Measurements from ENCODE around the gene WNT9A.

DNA sequence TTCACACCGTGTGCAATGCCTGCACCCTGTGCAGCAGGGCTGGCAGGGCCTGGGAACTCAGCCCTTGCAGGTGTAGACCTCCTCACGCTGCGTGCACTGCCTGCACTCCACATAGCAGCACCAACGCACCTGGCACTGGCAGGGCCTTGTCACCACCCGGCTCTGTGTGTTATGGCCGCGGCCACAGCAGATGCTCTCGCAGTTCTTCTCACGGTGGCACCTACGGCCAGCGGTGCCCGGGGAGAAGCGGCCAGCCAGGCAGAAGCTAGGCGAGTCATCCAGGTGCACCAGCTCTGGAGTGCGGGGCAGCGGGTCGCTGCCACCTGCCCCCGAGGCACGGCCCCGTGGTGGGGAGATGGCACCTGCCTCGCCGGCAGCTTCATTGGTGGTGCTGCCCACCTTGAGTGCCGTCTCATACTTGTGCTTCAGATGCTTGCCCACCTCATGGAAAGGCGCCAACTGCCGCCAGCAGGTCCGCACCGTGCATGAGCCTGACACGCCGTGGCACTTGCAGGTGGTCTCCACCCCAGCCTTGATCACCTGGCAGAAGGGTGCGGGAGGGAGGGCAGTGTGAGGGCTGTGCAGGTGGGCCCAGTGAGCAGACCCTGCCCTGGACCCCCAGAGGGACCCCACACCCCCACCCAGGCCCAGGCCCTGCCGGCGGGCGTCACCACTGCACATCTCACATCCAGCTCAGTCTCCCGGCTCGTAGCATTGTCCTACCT, 26.1 kb downstream of the WNT9A start:
- TF ChIP-seq, protein P1, sequence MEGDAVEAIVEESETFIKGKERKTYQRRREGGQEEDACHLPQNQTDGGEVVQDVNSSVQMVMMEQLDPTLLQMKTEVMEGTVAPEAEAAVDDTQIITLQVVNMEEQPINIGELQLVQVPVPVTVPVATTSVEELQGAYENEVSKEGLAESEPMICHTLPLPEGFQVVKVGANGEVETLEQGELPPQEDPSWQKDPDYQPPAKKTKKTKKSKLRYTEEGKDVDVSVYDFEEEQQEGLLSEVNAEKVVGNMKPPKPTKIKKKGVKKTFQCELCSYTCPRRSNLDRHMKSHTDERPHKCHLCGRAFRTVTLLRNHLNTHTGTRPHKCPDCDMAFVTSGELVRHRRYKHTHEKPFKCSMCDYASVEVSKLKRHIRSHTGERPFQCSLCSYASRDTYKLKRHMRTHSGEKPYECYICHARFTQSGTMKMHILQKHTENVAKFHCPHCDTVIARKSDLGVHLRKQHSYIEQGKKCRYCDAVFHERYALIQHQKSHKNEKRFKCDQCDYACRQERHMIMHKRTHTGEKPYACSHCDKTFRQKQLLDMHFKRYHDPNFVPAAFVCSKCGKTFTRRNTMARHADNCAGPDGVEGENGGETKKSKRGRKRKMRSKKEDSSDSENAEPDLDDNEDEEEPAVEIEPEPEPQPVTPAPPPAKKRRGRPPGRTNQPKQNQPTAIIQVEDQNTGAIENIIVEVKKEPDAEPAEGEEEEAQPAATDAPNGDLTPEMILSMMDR (IDR thresholded peaks at IDR 0.05; ENCODE audit: low read depth, low read length, poor library complexity, severe bottlenecking), result no peak
- TF ChIP-seq EZH2phosphoT487 (IDR thresholded peaks at IDR 0.05; ENCODE audit: borderline replicate concordance, low read length), result no peak
